Middle frontal gyrus (tissue), 1 donor: ENCODE results near the gene TMCO6.
"Not testable (repeated sequence)": the region's sequence is repeated elsewhere in the genome, so short reads cannot be mapped to it uniquely, and the experiment has no call there.

Experiments used
- DNase-seq: peaks from one replicate; pipeline ENCODE4 v3.0.0-alpha.2; 2015; ENCODE audit warnings: low spot score; ENCODE audit errors: extremely low spot score

Gene TMCO6

GRCh38 chr5:140630292-140631035 lies 8.8 kb upstream of the TMCO6 start:
- DNase-seq = no peak

- no peak for DNase-seq
Measured at GRCh38 chr5:140631036-140631417, 8.2 kb upstream of the TMCO6 start.

GRCh38 chr5:140631831-140632365 lies 7.4 kb upstream of the TMCO6 start:
- no peak for DNase-seq

GRCh38 chr5:140632366-140633020 lies 6.8 kb upstream of the TMCO6 start:
- DNase-seq = no peak

- no peak for DNase-seq
Measured at GRCh38 chr5:140633021-140633471, 6.2 kb upstream of the TMCO6 start, which contains the start of gene CD14. TSS of gene CD14 (minus strand) at chr5:140633175. CDS start at chr5:140633071, 104 bp downstream.

GRCh38 chr5:140633501-140633900 lies 5.8 kb upstream of the TMCO6 start:
- DNase-seq = no peak

- no peak for DNase-seq
Measured at GRCh38 chr5:140634103-140634502, 5.1 kb upstream of the TMCO6 start.

- DNase-seq = no peak
Measured at GRCh38 chr5:140635291-140636257, 3.7 kb upstream of the TMCO6 start.

GRCh38 chr5:140637371-140638100 lies 1.7 kb upstream of the TMCO6 start:
- no peak for DNase-seq

- DNase-seq = not testable (repeated sequence)
Measured at GRCh38 chr5:140638898-140639147, 428 bp upstream of the TMCO6 start.

GRCh38 chr5:140641716-140642115 lies 2.5 kb downstream of the TMCO6 start:
- DNase-seq = no peak

- no peak for DNase-seq
Measured at GRCh38 chr5:140642718-140643117, 3.5 kb downstream of the TMCO6 start.

- DNase-seq = no peak
Measured at GRCh38 chr5:140647042-140647419, 7.8 kb downstream of the TMCO6 start.

- DNase-seq = no peak
Measured at GRCh38 chr5:140658870-140659269, 19.6 kb downstream of the TMCO6 start.

GRCh38 chr5:140660371-140660770 lies 21.1 kb downstream of the TMCO6 start:
- not testable (repeated sequence) for DNase-seq

GRCh38 chr5:140664030-140664358 lies 24.7 kb downstream of the TMCO6 start:
- no peak for DNase-seq

GRCh38 chr5:140664359-140665119 lies 25.3 kb downstream of the TMCO6 start, which contains the start of gene WDR55:
TSS of gene WDR55 (plus strand) at chr5:140664904. CDS start at chr5:140664913, 9 bp downstream.
- peak; percentile 85 for DNase-seq

GRCh38 chr5:140671035-140671434 lies 31.8 kb downstream of the TMCO6 start:
- DNase-seq = not testable (repeated sequence)

GRCh38 chr5:140671472-140672125 lies 32.3 kb downstream of the TMCO6 start:
- DNase-seq = no peak
